ENCODE results near the gene STXBP4. TPM values are rescaled to one million over a fixed set of nuclear protein-coding genes. Genes with fewer than 3 reads are reported as not detected.

Gene STXBP4
- polyA plus RNA-seq, 5 donors = 7.9 to 16.3 (median 12.9) TPM

DNA sequence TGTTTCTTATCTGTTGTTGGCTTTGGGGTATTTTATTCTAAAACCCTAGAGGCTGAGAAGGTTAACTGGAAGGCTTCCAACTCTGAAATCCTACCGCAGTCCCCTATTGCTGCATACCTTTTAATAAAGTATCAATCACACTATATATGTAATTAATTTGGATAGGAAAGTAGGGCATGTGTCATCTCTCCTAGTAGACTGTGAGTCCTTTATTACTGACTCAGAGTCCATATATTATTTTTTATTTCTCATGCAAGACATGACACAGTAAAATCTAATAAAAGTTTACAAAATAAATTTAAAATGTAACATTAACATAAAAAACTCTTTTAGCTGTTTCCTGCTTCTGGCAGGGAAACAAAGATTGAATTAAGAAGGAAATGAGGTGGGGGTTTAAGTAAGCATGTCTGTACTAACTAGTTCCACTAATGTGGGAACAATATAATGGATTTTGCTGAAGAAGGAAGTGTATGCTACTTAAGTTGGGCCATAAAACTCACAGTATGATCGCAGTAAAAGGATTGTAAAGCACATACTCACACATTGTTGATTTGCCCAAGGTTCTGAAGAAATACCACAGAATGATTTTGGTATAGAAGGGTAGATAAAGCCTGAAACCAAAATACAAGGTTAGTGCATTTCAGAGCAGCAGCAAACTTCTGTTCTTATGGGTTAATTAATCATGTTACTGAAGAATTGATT, 198.6 kb downstream of the STXBP4 start:
- DNase-seq = no peak

DNA sequence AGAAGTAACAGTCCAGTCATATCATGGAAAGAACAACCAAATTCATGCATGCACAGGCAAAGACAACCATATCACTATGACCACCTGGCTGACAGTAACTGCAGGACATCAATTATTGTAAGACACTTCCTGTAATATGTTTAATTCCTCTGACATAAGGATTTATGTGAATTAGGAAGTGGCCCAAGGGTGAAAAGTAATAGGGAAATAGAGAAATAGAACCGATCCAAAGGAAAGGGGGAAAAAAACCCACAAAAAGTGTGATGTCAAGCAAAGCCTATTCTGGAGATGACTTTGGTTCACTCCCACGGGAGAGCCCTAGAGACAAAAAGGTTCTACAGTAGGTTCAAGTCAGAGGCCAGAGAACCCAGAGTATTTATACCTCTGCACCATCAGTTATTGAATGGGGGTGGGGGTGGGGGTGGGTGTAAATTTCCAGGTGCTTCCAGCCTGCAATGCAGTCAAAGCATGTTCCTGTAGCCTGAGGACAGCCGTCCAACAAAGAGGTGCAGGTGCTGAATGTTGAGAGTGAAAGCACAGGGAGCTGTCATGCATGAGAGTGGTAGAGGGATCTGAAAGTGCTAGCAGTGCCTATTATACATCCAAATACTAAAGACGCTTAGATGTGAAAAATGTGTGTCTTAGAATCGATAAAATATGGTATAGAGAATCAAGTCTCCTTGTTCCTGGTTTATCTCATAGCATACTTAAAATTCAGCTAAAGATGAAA, 200.6 kb downstream of the STXBP4 start:
- no peak for DNase-seq

DNA sequence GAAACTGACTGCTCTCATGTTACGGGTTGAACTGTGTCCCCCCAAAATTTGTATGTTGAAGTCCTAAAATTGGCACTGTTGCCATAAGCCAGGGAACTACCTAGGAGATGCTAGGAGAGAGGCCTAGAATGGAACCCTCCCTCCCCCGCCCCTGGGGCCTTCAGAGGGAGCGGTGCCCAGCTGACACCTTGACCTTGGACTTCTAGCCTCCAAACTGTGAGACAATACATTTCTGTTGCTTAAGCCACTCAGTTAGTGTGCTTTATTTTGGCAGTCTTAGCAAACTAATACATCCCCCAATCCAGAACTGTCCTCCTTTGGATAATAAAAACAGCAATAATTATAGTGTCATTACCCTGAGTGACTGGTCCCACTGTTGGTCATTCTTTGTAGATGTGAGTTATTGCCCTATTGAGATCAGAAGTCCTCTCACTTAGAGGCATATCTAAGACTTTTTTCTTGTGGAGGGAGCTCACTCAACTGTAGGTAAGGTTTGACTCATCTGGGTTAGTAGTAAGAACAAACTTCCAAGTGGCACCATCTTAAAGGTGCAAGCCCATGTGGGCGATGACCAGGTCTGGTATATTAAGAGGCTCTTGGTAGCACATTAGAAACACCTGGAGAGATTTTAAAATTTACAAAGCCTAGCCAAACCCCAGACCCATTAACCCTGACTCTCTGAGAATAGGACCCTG, 203.2 kb downstream of the STXBP4 start:
- no peak for DNase-seq

DNA sequence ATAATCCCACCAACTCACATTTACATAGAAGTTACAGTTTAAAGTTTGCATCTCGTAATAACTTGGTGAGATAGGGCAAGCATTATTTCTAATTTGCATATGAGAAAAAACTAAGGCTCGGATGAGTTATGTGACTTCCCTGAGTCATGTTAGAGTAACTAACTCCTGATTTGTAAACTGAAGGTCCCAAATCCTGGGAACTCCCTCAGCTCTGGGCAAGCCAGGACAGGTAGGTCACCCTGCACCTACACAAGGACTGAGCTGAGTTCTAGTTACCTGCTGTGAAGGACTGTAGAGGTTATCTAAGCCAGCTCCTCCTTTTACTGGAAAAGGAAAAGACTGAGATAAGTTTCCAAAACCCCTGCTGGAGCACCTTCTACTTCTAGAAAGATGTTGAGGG, 204.0 kb downstream of the STXBP4 start:
- no peak for DNase-seq

DNA sequence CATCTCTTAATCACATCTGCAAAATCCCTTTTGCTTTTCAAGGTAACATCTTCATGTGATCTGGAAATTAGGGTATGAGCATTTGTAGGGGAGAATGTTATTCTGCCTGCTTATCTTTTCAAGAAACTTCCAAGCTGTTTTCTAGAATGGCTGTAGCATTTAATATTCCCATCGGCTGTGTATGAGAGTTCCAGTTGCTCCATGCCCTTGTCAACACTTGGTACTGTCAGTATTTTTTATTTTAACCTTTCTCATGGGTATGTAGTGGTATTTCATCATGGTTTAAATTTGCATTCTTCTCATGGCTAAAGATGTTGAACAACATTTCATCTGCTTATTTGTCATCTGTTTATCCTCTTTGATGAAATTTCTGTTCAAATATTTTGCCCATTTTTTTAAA, 205.6 kb downstream of the STXBP4 start:
- no peak for DNase-seq

DNA sequence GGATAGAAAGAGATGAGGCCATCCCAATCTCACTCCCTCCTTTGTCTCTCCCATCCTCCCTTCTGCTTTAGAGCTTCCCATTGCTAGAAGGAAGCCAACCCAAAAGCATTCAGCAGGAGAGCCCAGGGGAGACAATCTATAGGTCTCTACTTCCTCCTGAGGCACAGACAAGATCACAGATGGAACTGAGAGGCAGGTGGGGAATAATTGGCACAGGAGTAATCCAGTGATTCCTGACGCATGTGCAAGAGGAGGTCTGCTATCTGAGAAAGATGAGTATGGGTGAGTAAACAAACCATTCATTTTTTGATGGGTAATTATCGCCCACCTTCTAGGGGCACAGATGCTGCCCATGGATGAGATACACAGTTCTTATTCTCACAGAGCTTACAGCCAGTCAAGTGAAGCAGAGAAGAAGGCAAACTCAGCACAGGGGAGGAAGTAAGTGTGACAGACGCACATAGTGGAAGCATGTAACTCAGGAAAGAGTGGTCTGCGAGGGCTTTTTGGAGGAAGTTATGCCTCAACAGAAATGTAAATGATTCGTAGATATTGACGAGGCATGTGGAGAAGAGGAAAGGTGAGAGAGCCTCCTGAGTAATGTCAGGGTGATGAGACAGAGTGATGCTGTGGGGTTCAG, 207.3 kb downstream of the STXBP4 start:
- DNase-seq = no peak

DNA sequence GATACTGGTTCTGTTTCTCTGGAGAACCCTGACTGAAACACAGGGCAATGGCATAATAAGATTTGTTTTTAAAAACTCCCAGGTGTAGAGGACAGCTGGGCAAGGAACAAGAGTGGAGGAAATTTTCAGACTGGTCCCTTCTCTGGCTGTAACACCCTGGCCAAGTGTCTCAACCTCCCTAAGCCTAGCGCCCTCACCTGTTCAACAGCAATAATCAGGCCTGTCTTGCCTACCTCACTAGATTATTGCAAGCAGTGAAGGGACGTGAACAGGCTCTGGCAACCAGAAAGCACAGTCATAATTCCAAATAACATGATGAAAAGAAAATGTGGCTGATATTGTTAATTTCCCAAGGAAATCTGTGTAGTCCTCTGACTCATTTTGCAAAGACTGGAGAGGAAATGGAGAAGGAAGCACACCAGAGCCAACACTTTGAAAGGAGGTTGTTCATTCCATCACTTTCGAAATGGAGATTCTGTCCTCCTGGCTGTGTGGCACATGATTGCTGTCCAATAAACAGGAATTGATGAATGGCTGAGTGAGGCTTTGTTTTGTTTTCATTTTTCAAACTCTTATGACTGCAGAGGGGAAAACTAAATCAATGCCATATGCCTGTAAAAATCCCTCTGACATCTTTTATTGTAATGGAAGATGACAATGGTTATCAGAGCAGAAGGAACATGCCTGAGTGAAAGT, 208.7 kb downstream of the STXBP4 start:
- no peak for DNase-seq

DNA sequence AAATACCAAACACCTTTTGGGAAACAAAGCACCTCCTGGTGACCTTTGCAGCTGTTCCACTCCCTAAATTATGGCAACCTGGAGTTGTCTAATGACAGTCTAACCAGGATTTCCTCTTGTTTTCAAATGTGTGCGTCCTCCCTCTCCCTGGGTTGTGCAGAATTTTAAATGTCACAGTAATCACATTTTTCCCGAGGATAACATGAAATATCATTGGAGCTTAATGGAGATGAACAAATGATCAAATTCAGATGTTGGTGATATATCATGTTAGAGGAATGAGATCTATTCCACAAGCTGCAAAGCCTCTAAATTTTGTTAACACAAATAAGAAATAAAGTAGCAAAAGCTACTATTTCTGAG, 209.3 kb downstream of the STXBP4 start:
- no peak for DNase-seq

DNA sequence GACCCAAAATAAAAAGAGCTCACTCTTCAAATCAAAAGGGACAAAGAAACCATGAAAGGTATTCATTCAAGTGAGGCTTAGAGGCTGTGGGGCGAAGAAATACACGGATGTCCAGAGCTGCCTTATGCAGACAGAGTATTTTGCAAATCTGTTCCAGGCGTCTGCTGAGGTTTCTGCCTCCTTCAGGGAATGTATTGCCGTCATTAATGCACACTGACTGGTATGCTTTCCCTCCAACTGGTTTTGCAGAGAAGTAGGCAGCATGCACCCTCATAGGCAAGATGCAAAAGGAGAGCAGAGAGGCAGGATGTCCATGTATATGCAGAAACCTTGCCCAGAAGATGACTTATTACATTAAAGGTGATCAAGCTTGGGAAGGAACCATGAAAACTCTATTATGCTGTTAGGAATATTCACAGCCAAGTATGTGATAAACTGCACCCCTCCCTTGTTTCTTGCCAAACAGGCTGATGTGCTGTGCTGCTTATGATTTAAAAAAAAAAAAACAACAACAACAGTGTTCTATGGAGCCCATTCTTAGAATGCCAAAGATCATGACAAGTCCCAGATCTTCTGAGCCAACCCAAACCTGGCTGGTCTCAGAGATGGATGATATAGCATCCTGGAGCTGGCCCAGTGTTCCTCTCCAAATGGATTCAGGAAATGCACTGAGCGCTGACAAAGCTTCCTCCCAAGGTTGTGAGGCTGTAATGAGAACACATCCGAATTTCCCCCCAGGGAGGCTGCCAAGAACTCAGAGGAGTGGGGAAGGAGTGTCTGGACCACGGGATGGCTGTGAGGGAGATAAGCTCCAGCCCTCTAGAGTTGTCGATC, 218.6 kb downstream of the STXBP4 start:
- no peak for DNase-seq

DNA sequence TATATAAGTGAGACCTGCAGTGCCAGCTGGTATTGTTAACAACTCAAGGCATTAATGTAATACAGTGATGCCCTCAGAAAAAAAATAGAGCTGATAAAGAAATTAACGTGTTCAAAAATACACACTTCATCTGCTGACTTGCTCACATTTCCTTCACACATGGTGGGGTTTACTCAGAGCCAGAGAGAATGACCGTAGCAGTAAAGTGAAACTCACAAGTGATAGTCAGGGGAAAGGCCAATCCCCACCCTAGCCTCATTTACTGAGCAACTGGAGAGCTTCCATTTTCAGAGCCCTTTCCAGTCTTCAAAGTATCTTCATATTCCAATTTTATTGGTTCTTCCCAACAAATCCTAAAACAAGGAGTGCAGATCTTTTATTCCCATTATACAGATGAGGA, 222.2 kb downstream of the STXBP4 start:
- no peak for DNase-seq

DNA sequence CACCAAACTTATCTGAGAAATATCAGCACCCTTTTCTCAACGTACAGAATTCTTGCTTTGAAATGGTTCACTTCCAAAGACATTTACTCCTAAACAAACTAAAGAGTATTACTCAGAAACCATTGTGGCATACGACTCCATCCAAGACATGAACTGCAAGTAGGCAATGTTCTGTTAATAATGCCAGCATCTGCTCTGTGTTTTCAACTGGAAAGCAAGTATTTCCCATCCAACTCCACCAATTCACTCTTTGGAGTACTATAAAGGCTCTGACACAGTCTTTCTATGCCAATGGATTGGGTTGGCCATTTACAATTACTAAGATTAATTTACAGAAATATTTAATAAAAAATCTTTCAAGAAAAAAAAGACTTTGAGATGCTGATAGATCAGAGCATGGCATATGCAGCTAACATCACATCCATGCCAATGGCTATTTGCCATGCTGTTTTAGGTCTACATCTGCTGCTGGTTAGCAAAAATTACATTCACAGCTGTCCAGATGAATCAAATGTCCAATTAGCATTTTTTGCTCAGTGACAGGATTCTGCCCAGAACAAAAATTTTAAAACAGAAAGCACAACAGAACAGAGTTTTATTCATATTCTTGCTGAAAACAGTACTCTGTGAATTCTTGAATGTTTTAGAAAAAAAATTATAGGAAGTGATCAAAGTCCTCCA, 230.3 kb downstream of the STXBP4 start:
- DNase-seq = no peak

DNA sequence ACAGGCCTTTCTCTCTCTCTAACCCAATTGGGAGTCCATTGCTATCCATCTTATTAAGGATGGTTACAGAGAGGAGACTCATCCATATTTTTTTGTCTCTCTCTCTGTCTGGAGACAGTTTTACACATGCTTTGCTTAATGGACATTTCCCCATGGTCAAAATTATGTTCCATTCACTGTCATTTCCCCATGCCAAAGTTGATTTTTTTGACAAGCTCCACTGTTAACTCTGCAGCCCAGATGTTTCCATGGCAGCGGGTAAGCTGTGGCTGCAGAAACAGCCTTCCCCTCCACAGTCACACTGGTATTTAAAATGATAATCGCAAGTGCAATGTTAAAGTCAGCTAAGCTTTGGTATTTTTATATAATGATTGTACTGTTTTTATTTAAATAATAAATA, 232.3 kb downstream of the STXBP4 start:
- peak in 1 of 2 donors; percentile 23 for DNase-seq

DNA sequence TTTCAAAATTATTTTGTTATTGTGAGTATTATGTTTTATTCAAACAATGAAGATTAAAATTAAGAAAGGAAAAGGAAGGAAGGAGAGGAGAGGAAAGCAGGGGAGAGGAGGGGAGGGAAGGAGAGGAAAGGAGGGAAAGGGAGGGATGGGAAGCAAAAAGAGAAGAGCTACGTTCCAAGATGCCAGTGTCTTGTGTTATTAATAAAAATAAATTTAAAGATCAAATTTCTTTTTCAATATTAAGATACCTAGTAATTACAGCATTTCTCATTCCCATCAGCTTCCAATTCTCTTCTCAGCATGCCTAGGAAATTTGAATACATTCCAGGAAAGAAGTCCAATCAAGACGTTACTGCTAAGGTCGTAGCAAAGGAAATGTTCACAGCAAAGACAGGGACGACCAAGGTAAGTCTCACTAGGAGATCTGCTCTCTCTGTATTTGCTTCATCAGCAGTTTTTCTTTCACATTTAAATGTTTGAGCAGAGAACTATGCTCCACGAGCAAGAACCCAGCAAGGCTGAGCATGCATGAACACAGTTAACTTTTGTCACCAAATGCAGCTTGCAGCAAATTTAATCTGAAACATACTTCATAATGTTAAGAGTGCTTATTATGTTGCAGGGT, 232.9 kb downstream of the STXBP4 start:
- no peak for DNase-seq

DNA sequence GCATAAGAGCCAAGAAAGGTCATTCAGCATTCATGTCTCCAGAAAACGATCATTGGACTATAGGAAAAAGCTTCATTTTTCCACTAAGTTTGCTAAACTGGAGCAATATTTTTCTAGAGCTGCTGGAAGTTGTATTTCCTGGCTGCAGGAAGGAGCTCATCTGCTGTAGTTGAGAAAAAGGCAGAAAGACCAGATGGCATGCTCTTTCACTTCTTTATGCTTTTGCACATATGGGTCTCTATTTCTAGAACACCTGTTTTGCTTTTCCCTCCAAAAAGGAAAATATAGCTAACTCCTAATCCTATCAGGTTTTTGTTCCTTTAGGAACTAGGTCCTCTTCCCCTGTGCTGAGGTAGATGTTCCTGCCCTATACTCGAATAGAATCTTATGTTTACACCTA, 234.3 kb downstream of the STXBP4 start:
- no peak for DNase-seq

DNA sequence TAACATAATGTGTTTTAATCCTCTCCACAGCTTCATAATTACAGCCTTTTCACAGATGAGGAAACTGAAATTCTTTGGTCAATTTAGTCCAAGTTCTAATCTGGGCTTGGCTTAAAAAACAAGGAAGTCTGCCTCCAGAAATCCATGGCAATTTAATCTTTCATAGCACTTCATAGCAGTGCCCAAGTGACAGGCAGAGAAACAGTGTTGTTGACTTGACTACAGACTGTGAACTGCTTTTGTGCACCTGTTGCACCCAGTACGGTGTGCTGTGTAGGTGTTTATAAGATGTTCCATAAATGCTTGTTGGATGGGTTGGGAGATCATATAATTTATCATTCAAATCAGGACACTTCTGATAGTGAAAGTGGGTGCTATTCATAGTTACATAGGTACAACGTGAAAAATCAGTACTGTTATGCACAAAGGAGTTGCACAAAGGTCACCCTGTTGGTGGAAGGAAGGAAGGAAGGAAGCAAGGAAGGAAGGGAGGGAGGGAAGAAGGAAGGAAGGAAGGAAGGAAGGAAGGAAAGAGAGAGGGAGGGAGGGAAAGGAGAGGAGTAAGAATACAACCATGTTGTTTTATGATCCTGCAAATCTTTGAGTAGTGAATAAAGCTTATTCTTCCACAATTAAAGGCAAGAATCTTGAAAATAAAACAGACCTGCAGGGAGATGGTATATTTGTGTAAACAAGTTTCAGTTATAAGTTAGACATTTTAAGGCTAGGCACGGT, 239.7 kb downstream of the STXBP4 start:
- DNase-seq = no peak

DNA sequence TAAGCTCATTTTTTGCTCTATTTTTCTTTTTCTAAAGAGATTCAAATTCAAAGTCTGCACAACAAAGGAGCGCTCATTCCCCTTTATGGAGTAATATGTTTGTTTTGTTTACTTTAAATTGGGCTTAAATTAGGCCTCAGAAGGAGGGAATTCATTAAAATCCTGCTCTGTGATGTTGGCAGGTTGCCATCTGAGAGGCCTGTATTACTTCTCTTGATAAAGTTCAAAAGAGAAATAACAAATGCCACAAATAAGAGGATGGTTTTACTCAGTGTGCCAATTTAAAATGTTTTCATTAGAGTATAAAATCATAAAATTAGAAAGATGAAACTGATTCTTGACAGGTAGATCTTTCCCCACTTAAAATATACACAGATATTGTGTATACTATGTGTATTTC, 241.7 kb downstream of the STXBP4 start:
- peak; percentile 32 to 42 for DNase-seq

DNA sequence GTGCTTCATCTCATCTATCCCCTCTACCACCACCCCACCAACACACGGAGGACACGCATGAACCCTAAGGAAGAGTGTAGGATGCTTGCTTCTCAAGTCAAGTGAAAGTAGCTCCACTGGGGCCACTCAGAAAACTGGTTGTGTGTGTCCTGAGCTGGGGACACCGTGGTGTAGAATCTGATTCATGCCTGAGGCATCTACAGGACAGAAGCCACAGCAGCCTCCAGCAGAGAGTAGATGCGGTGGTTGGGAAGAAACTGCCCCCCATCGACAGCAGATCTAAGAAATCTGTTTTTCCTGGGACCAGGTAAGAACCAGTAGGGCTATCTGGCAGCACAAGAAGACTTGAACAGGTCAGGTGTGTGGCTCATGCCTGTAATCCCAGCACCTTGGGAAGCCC, 244.3 kb downstream of the STXBP4 start:
- DNase-seq = no peak

DNA sequence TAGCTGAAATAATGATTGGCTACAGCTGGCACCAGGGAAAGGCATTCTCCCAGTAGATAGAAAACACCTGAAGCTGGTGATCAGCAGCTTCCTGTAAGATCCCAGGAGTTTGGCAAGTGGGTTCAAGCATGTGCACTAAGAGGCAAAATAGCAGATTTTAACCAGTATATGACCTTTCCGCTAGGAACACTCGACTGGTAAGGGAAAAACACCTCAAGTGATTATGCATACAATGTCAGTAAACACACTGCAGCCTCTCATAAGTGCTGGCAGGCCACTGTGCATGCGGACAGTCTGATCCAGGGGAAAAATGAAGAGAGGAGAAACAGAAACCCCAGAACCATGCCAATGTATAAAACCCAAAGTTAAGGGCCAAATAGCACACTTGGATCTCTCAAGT, 247.1 kb downstream of the STXBP4 start:
- no peak for DNase-seq

DNA sequence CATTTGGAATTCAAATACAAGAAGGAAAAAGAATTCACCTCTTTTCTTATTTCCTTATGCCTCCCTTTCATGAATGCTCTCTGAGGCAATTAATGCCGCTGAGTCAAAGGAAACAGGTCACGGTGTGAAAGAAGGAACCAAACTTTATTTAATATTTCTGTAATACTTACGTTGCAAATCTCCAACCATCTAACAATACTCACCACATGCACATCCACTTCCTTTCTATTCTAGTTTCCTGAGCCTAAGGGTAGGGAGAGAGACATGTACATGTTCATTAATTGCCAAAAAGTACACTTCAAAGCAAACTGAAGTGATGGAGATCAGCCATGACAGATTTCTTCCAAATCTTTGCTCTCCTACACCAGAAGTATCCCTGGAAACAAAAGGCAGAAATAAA, 248.3 kb downstream of the STXBP4 start:
- no peak for DNase-seq
